ENCODE results near the gene GRIA1. TPM values are rescaled to one million over a fixed set of nuclear protein-coding genes. Genes with fewer than 3 reads are reported as not detected.

The GRIA1 gene
- total RNA-seq, 1 donor from 2014 or later: not detected

GRCh38 chr5:153601377-153601776, 110.9 kb downstream of the GRIA1 start:
- Mint-ChIP-seq H3K27me3 (ENCODE audit: unreplicated experiment) (peaks cover 2% of the 10 kb centered on the region), H3K4me3 (ENCODE audit: unreplicated experiment) (no peak overlapping the region), H3K27ac (ENCODE audit: unreplicated experiment) (no peak overlapping the region), H3K36me3 (ENCODE audit: unreplicated experiment) (no peaks in the 10 kb centered on the region), H3K9me3 (ENCODE audit: unreplicated experiment) (no peaks in the 10 kb centered on the region), H3K4me1 (ENCODE audit: low read depth, unreplicated experiment) (no peaks in the 10 kb centered on the region)
- TF ChIP-seq CTCF (IDR thresholded peaks at IDR 0.05; ENCODE audit: partially characterized antibody, unreplicated experiment): no peak
- no peak for DNase-seq

- Mint-ChIP-seq H3K4me1 (ENCODE audit: low read depth, unreplicated experiment) (no peaks in the 10 kb centered on the region), H3K9me3 (ENCODE audit: unreplicated experiment) (no peaks in the 10 kb centered on the region), H3K36me3 (ENCODE audit: unreplicated experiment) (no peaks in the 10 kb centered on the region), H3K4me3 (ENCODE audit: unreplicated experiment) (no peak overlapping the region), H3K27ac (ENCODE audit: unreplicated experiment) (no peak overlapping the region), H3K27me3 (ENCODE audit: unreplicated experiment) (peaks cover 2% of the 10 kb centered on the region)
- no peak for DNase-seq
- TF ChIP-seq CTCF (IDR thresholded peaks at IDR 0.05; ENCODE audit: partially characterized antibody, unreplicated experiment): no peak
These were observed 114.9 kb downstream of the GRIA1 start for GRCh38 chr5:153605386-153605785.

GRCh38 chr5:153610009-153610408, 119.5 kb downstream of the GRIA1 start:
- H3K27ac Mint-ChIP-seq (ENCODE audit: unreplicated experiment): no peak overlapping the region
- no peak for DNase-seq
- H3K4me1 Mint-ChIP-seq (ENCODE audit: low read depth, unreplicated experiment): no peaks in the 10 kb centered on the region
- no peak overlapping the region for H3K4me3 Mint-ChIP-seq (ENCODE audit: unreplicated experiment)
- no peaks in the 10 kb centered on the region for H3K9me3 Mint-ChIP-seq (ENCODE audit: unreplicated experiment)
- no peak for TF ChIP-seq CTCF (IDR thresholded peaks at IDR 0.05; ENCODE audit: partially characterized antibody, unreplicated experiment)
- H3K36me3 Mint-ChIP-seq (ENCODE audit: unreplicated experiment): no peaks in the 10 kb centered on the region
- H3K27me3 Mint-ChIP-seq (ENCODE audit: unreplicated experiment): no peaks in the 10 kb centered on the region

GRCh38 chr5:153610811-153611210, 120.3 kb downstream of the GRIA1 start:
- Mint-ChIP-seq H3K27ac (ENCODE audit: unreplicated experiment) (no peak overlapping the region), H3K4me3 (ENCODE audit: unreplicated experiment) (no peak overlapping the region), H3K36me3 (ENCODE audit: unreplicated experiment) (no peaks in the 10 kb centered on the region), H3K4me1 (ENCODE audit: low read depth, unreplicated experiment) (no peaks in the 10 kb centered on the region), H3K27me3 (ENCODE audit: unreplicated experiment) (no peaks in the 10 kb centered on the region), H3K9me3 (ENCODE audit: unreplicated experiment) (no peaks in the 10 kb centered on the region)
- no peak for DNase-seq
- no peak for TF ChIP-seq CTCF (IDR thresholded peaks at IDR 0.05; ENCODE audit: partially characterized antibody, unreplicated experiment)

- no peaks in the 10 kb centered on the region for H3K9me3 Mint-ChIP-seq (ENCODE audit: unreplicated experiment)
- no peak overlapping the region for H3K27ac Mint-ChIP-seq (ENCODE audit: unreplicated experiment)
- H3K4me1 Mint-ChIP-seq (ENCODE audit: low read depth, unreplicated experiment): no peaks in the 10 kb centered on the region
- H3K36me3 Mint-ChIP-seq (ENCODE audit: unreplicated experiment): no peaks in the 10 kb centered on the region
- no peaks in the 10 kb centered on the region for H3K27me3 Mint-ChIP-seq (ENCODE audit: unreplicated experiment)
- DNase-seq: no peak
- no peak overlapping the region for H3K4me3 Mint-ChIP-seq (ENCODE audit: unreplicated experiment)
- no peak for TF ChIP-seq CTCF (IDR thresholded peaks at IDR 0.05; ENCODE audit: partially characterized antibody, unreplicated experiment)
These were observed 122.7 kb downstream of the GRIA1 start for GRCh38 chr5:153613144-153613543.
